HepG2 (cell line): ENCODE results near the gene METTL16. TPM values are rescaled to one million over a fixed set of nuclear protein-coding genes. Genes with fewer than 3 reads are reported as not detected.

Source experiments
- ATAC-seq: fragments of 200-7000 bp; cut with Tn5 transposase; 3 replicates; pipeline ENCODE4 v1.9.1; 2020; ENCODE audit warnings: mild to moderate bottlenecking, moderate library complexity
- BruUV-seq: library from RNA; stranded (reverse); fragments of 400-500 nt; replicated peaks from 2 replicates; lab custom pipeline; 2021; lab: Mats Ljungman, UMichigan
- CTCF ChIA-PET: fragments of 300-600 bp; formaldehyde crosslinking; extraction: SDS; loops from one replicate; lab custom pipeline; 2021; ENCODE audit warnings: low total read pairs, inconsistent platforms, low intra/inter-chr PET ratio; lab: Yijun Ruan, JAX
- POLR2A ChIA-PET: fragments of 350-600 bp; sonication (Branson Sonifier 250); formaldehyde crosslinking; loops from one replicate; lab custom pipeline; 2020; ENCODE audit warnings: antibody characterized with exemption, inconsistent platforms; lab: Yijun Ruan, JAX
- DNase-seq: peaks from one replicate; pipeline ENCODE4 v3.0.0-alpha.2; 2015; ENCODE audit warnings: low spot score
- FAIRE-seq: peaks from 3 replicates; lab custom pipeline; 2011; peaks lifted over from hg19 to GRCh38; lab: Jason Lieb, UNC
- H2AFZ ChIP-seq: one replicate; pipeline ENCODE4 v1.6.1; 2011; ENCODE audit warnings: low read length, inconsistent platforms
- H3K27ac ChIP-seq: fragments of 300-600 bp; 3 replicates; pipeline ENCODE4 v1.8.0; 2011; ENCODE audit warnings: mixed run types, mild to moderate bottlenecking, mixed read lengths, low read length, inconsistent platforms; ENCODE audit not compliant: insufficient read depth; ENCODE audit errors: extremely low read length
- H3K27me3 ChIP-seq, 2 experiments: fragments of 200-600 bp in 1 of 2; 2 replicates in 1 of 2; 3 replicates in 1 of 2; pipeline versions ENCODE4 v1.6.0 to v1.8.0; 2011; ENCODE audit warnings: low read length in 2 of 2, mild to moderate bottlenecking in 2 of 2, moderate library complexity in 2 of 2, inconsistent platforms in 1 of 2; ENCODE audit not compliant: insufficient read depth in 2 of 2, control insufficient read depth in 1 of 2
- H3K36me3 ChIP-seq, 2 experiments: fragments of 200-600 bp in 1 of 2; replicated peaks in 1 of 2; 2 replicates in 1 of 2; 3 replicates in 1 of 2; pipeline versions ENCODE4 v1.5.1 to v1.8.0; 2011; ENCODE audit warnings: low read length in 2 of 2, inconsistent platforms in 1 of 2; ENCODE audit not compliant: insufficient read depth in 2 of 2, control insufficient read depth in 1 of 2
- H3K4me1 ChIP-seq: 2 replicates; pipeline ENCODE4 v1.5.1; 2012; ENCODE audit warnings: low read length, inconsistent platforms; ENCODE audit not compliant: insufficient read depth
- H3K4me2 ChIP-seq: 2 replicates; pipeline ENCODE4 v1.6.0; 2011; ENCODE audit warnings: low read depth, low read length, inconsistent platforms
- H3K4me3 ChIP-seq, 3 experiments: fragments of 200-600 bp in 1 of 3; sonication (generic), shearing (Covaris generic) in 1 of 3; replicated peaks in 1 of 3; 2 replicates each; pipeline ENCODE4 v1.5.1; 2011 to 2016; ENCODE audit warnings: low read length in 3 of 3, inconsistent platforms in 2 of 3, low read depth in 2 of 3, mild to moderate bottlenecking in 2 of 3, control low read depth in 1 of 3, mixed read lengths in 1 of 3; ENCODE audit not compliant: insufficient read depth in 1 of 3
- H3K79me2 ChIP-seq: one replicate; pipeline ENCODE4 v1.6.1; 2011; ENCODE audit warnings: low read length, inconsistent platforms; ENCODE audit not compliant: insufficient read depth
- H3K9ac ChIP-seq: 2 replicates; pipeline ENCODE4 v1.6.0; 2011; ENCODE audit warnings: mild to moderate bottlenecking, low read depth, low read length, inconsistent platforms; ENCODE audit not compliant: insufficient read depth
- H3K9me3 ChIP-seq: 2 replicates; pipeline ENCODE4 v1.5.1; 2012; ENCODE audit warnings: mild to moderate bottlenecking, low read length
- H4K20me1 ChIP-seq: 2 replicates; pipeline ENCODE4 v1.6.0; 2011; ENCODE audit warnings: inconsistent platforms, mild to moderate bottlenecking, low read length, moderate library complexity; ENCODE audit not compliant: insufficient read depth
- ARHGAP35 ChIP-seq: sonication (generic); formaldehyde crosslinking; IDR thresholded peaks from 2 replicates; pipeline ENCODE4 v1.9.0; 2022; ENCODE audit warnings: mild to moderate bottlenecking, inconsistent platforms, moderate library complexity, missing genetic modification reagents, borderline replicate concordance
- ATF3 ChIP-seq: sonication (generic); formaldehyde crosslinking; IDR thresholded peaks from 2 replicates; pipeline ENCODE4 v1.4.0; 2020; ENCODE audit warnings: missing genetic modification reagents
- CTCF ChIP-seq: sonication (generic); formaldehyde crosslinking; IDR thresholded peaks from 2 replicates; pipeline ENCODE4 v1.5.0; 2020; ENCODE audit warnings: mild to moderate bottlenecking, missing genetic modification reagents, moderate library complexity
- DR1 ChIP-seq: sonication (generic); formaldehyde crosslinking; IDR thresholded peaks from 2 replicates; pipeline ENCODE4 v1.8.0; 2021; ENCODE audit warnings: mild to moderate bottlenecking, missing genetic modification reagents, inconsistent platforms
- MATR3 ChIP-seq: sonication (generic); formaldehyde crosslinking; IDR thresholded peaks from 2 replicates; pipeline ENCODE4 v1.4.0; 2020; ENCODE audit warnings: missing genetic modification reagents
- MBNL3 ChIP-seq: fragments of 250-450 bp; sonication (Bioruptor Pico); conservative IDR thresholded peaks from 2 replicates; pipeline ENCODE4 v1.8.0; 2022; ENCODE audit warnings: mild to moderate bottlenecking, inconsistent platforms
- ZNF577 ChIP-seq: sonication (generic); formaldehyde crosslinking; IDR thresholded peaks from 2 replicates; pipeline ENCODE4 v1.4.0; 2020; ENCODE audit warnings: mild to moderate bottlenecking, low read depth, missing genetic modification reagents, borderline replicate concordance
- ZNF740 ChIP-seq: sonication (generic); formaldehyde crosslinking; IDR thresholded peaks from 2 replicates; pipeline ENCODE4 v1.4.0; 2020; ENCODE audit warnings: missing genetic modification reagents
- WGBS: methylation state at CpG from one replicate; pipeline ENCODE4 v1.1.6; 2017; ENCODE audit warnings: low lambda C conversion rate; 5-methylcytosine and 5-hydroxymethylcytosine counted together
- in situ Hi-C: cut with HindIII; loops from 2 replicates; pipeline ENCODE4 v1.10.0; 2017; ENCODE audit warnings: low pct_unique_long_range_greater_than_20kb; ENCODE audit not compliant: extremely low pct_ligation_motif_present
- intact Hi-C: fragments of 100-400 bp; cut with micrococcal nuclease; formaldehyde crosslinking; loops from one replicate; pipeline ENCODE4 v1.10.0; 2022; ENCODE audit not compliant: unreplicated experiment
- polyA plus RNA-seq, 8 experiments: library from polyadenylated mRNA; depleted of rRNA in 3 of 8; stranded (reverse) in 7 of 8; unstranded in 1 of 8; fragments of >200 nt; fragmentation: Illumina TruSeq in 4 of 8; extraction: Trizol in 4 of 8; gene quantifications; 2 replicates each; pipeline versions ENCODE4 v1.2.1 to v1.2.3, GENCODE V29; 2011 to 2016; ENCODE audit warnings: low read depth in 4 of 8, missing spikeins in 1 of 8, mixed read lengths in 1 of 8; ENCODE audit not compliant: insufficient read depth in 1 of 8
- total RNA-seq, 5 experiments: library from RNA; depleted of rRNA; stranded (reverse); fragments of >200 nt; fragmentation: Illumina TruSeq; extraction: Trizol; gene quantifications; 2 replicates each; pipeline ENCODE4 v1.2.3, GENCODE V29; 2016; ENCODE audit warnings: low read depth in 1 of 5
- TF ChIP-seq, protein P1 (sequence below): sonication (generic); formaldehyde crosslinking; conservative IDR thresholded peaks from 2 replicates; pipeline ENCODE4 v1.5.0; 2020; ENCODE audit warnings: missing genetic modification reagents

METTL16 gene
- total and polyA plus RNA-seq, 2 of the 13 experiments (the other 11 are each of a cell fraction or from before 2014, with no cell fraction given), result 11.6 to 18.5 TPM

DNA sequence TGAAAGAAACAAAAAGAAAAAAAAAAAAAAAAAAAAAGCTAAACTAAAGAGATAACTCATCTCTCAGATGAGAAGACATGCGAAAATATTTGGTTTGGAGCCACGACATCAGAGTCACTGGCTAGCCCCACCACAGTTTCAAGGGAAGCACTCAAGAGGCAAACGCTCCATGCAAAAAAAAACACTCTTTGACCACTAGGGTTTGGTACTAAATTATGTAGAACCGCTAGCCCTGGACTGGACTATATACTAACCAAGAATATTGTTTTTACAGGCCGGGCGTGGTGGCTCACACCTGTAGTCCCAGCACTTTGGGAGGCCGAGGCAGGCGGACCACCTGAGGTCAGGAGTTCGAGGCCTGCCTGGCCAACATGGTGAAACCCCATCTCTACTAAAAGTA is 37.3 kb downstream of the METTL16 start (continued):
- TF ChIP-seq CTCF, result no peak

- Histone ChIP-seq H2AFZ (no peak overlapping the region), H3K27ac (no peak overlapping the region), H3K9ac (no peak overlapping the region), H3K4me1 (no peaks in the 10 kb centered on the region), H3K36me3 (peaks cover 15 to 62% of the 10 kb centered on the region in 2 experiments; a peak in 4 of 5 replicates), H3K9me3 (no peaks in the 10 kb centered on the region), H3K27me3 (no peaks in the 10 kb centered on the region), H3K4me3 (no peak overlapping the region), H3K79me2 (no peaks in the 10 kb centered on the region), H3K4me2 (no peak overlapping the region), H4K20me1 (no peaks in the 10 kb centered on the region)
- ChIA-PET POLR2A (no interaction called here), CTCF (no interaction called here)
- BruUV-seq, result no TSS peak
- WGBS, result 97% methylated on average over 4 of the region's 4 CpGs
- no peak for ATAC-seq
- DNase-seq, result no peak
- no peak for FAIRE-seq
- in situ Hi-C loops, result no loop called here
- intact Hi-C loops, result no loop called here
- TF ChIP-seq ZNF577, result no peak
- no peak for TF ChIP-seq MBNL3 (CRISPR knock-in tag)
- no peak for TF ChIP-seq ATF3 (CRISPR knock-in tag)
- no peak for TF ChIP-seq ARHGAP35
- TF ChIP-seq, protein P1, sequence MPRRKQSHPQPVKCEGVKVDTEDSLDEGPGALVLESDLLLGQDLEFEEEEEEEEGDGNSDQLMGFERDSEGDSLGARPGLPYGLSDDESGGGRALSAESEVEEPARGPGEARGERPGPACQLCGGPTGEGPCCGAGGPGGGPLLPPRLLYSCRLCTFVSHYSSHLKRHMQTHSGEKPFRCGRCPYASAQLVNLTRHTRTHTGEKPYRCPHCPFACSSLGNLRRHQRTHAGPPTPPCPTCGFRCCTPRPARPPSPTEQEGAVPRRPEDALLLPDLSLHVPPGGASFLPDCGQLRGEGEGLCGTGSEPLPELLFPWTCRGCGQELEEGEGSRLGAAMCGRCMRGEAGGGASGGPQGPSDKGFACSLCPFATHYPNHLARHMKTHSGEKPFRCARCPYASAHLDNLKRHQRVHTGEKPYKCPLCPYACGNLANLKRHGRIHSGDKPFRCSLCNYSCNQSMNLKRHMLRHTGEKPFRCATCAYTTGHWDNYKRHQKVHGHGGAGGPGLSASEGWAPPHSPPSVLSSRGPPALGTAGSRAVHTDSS (CRISPR knock-in tag), result no peak
- no peak for TF ChIP-seq MATR3 (CRISPR knock-in tag)
- no peak for TF ChIP-seq ZNF740
- no peak for TF ChIP-seq DR1 (CRISPR knock-in tag)
Measured at GRCh38 chr17:2468270-2468669, 43.4 kb downstream of the METTL16 start.
